ENCODE results near the gene MRPS23.

The MRPS23 gene

DNA sequence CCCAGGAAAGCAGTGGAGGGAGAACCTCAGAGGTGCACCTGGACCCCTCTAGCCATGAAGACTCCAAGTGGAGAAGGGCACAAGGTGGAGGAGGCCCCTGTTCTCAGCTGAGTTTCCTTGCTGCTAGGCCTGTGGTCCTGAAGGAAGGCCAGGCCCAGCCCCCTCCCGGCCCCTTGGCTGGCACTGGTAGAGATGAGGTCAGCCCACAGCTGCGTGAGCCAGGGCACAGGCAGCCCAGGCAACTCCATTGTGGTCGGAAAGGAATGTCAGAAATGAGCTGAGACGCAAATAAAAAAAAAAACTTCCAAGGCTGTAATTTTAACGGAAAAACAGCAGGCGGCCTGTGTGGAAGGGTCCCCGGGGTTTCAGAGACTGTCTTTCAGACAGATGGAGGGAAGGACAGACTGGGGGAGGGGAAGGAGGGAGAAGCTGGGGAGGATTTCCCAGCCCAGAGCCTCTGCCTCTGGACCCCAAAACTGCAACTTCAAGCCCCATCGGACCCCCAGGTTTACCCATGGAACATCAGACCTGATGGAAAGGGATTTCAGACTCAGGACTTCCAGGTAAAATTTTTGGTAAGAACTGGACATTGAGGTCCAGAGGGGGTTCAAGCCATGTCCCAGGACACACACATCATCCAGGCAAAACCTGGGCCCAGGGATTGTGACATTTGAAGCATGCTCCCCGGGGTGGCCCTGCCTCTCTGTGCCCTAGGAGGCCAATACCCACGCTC is 25.6 kb upstream of the MRPS23 start (continued):
- peak; percentile 76 for TF ChIP-seq ZNF423 (tag by site-specific recombination; IDR thresholded peaks at IDR 0.05)
- TF ChIP-seq, protein P1, sequence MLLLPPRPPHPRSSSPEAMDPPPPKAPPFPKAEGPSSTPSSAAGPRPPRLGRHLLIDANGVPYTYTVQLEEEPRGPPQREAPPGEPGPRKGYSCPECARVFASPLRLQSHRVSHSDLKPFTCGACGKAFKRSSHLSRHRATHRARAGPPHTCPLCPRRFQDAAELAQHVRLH (tag by site-specific recombination; IDR thresholded peaks at IDR 0.05) = no peak
- peak; percentile 89; the same call in 1 of the 2 replicates for TF ChIP-seq ZNF223 (tag by site-specific recombination; IDR thresholded peaks at IDR 0.05)
- TF ChIP-seq, protein P2, sequence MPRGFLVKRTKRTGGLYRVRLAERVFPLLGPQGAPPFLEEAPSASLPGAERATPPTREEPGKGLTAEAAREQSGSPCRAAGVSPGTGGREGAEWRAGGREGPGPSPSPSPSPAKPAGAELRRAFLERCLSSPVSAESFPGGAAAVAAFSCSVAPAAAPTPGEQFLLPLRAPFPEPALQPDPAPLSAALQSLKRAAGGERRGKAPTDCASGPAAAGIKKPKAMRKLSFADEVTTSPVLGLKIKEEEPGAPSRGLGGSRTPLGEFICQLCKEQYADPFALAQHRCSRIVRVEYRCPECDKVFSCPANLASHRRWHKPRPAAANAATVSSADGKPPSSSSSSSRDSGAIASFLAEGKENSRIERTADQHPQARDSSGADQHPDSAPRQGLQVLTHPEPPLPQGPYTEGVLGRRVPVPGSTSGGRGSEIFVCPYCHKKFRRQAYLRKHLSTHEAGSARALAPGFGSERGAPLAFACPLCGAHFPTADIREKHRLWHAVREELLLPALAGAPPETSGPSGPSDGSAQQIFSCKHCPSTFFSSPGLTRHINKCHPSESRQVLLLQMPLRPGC (tag by site-specific recombination; IDR thresholded peaks at IDR 0.05) = no peak; the same call in 1 of the 2 replicates
- TF ChIP-seq, protein P3, sequence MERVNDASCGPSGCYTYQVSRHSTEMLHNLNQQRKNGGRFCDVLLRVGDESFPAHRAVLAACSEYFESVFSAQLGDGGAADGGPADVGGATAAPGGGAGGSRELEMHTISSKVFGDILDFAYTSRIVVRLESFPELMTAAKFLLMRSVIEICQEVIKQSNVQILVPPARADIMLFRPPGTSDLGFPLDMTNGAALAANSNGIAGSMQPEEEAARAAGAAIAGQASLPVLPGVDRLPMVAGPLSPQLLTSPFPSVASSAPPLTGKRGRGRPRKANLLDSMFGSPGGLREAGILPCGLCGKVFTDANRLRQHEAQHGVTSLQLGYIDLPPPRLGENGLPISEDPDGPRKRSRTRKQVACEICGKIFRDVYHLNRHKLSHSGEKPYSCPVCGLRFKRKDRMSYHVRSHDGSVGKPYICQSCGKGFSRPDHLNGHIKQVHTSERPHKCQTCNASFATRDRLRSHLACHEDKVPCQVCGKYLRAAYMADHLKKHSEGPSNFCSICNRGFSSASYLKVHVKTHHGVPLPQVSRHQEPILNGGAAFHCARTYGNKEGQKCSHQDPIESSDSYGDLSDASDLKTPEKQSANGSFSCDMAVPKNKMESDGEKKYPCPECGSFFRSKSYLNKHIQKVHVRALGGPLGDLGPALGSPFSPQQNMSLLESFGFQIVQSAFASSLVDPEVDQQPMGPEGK (tag by site-specific recombination; IDR thresholded peaks at IDR 0.05) = peak; percentile 91
- TF ChIP-seq, protein P4, sequence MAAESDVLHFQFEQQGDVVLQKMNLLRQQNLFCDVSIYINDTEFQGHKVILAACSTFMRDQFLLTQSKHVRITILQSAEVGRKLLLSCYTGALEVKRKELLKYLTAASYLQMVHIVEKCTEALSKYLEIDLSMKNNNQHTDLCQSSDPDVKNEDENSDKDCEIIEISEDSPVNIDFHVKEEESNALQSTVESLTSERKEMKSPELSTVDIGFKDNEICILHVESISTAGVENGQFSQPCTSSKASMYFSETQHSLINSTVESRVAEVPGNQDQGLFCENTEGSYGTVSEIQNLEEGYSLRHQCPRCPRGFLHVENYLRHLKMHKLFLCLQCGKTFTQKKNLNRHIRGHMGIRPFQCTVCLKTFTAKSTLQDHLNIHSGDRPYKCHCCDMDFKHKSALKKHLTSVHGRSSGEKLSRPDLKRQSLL (tag by site-specific recombination; IDR thresholded peaks at IDR 0.05) = no peak
- no peak for TF ChIP-seq WT1 (tag by site-specific recombination; IDR thresholded peaks at IDR 0.05)
- no peak for TF ChIP-seq ZNF214 (tag by site-specific recombination; IDR thresholded peaks at IDR 0.05; ENCODE audit: borderline replicate concordance)
- no peak for TF ChIP-seq SALL2 (tag by site-specific recombination; IDR thresholded peaks at IDR 0.05; ENCODE audit: borderline replicate concordance)
- no peak for TF ChIP-seq ZNF311 (tag by site-specific recombination; IDR thresholded peaks at IDR 0.05; ENCODE audit: borderline replicate concordance)
- no peak for TF ChIP-seq ZNF510 (tag by site-specific recombination; IDR thresholded peaks at IDR 0.05; ENCODE audit: insufficient replicate concordance)
- TF ChIP-seq ZSCAN30 (tag by site-specific recombination; IDR thresholded peaks at IDR 0.05) = no peak
- TF ChIP-seq, protein P5, sequence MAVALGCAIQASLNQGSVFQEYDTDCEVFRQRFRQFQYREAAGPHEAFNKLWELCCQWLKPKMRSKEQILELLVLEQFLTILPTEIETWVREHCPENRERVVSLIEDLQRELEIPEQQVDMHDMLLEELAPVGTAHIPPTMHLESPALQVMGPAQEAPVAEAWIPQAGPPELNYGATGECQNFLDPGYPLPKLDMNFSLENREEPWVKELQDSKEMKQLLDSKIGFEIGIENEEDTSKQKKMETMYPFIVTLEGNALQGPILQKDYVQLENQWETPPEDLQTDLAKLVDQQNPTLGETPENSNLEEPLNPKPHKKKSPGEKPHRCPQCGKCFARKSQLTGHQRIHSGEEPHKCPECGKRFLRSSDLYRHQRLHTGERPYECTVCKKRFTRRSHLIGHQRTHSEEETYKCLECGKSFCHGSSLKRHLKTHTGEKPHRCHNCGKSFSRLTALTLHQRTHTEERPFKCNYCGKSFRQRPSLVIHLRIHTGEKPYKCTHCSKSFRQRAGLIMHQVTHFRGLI (tag by site-specific recombination; IDR thresholded peaks at IDR 0.05) = peak; percentile 45; the same call in 1 of the 2 replicates
- TF ChIP-seq, protein P6, sequence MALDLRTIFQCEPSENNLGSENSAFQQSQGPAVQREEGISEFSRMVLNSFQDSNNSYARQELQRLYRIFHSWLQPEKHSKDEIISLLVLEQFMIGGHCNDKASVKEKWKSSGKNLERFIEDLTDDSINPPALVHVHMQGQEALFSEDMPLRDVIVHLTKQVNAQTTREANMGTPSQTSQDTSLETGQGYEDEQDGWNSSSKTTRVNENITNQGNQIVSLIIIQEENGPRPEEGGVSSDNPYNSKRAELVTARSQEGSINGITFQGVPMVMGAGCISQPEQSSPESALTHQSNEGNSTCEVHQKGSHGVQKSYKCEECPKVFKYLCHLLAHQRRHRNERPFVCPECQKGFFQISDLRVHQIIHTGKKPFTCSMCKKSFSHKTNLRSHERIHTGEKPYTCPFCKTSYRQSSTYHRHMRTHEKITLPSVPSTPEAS (tag by site-specific recombination; IDR thresholded peaks at IDR 0.05) = no peak
- TF ChIP-seq TRIM28 (IDR thresholded peaks at IDR 0.05; ENCODE audit: borderline replicate concordance, low read length) = no peak
- TF ChIP-seq ZFP37 (tag by site-specific recombination; IDR thresholded peaks at IDR 0.05) = no peak
- TF ChIP-seq, protein P7, sequence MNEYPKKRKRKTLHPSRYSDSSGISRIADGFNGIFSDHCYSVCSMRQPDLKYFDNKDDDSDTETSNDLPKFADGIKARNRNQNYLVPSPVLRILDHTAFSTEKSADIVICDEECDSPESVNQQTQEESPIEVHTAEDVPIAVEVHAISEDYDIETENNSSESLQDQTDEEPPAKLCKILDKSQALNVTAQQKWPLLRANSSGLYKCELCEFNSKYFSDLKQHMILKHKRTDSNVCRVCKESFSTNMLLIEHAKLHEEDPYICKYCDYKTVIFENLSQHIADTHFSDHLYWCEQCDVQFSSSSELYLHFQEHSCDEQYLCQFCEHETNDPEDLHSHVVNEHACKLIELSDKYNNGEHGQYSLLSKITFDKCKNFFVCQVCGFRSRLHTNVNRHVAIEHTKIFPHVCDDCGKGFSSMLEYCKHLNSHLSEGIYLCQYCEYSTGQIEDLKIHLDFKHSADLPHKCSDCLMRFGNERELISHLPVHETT (tag by site-specific recombination; IDR thresholded peaks at IDR 0.05) = peak; percentile 70; the same call in 1 of the 2 replicates
- TF ChIP-seq FEZF1 (tag by site-specific recombination; IDR thresholded peaks at IDR 0.05) = peak; percentile 74
- TF ChIP-seq ZNF701 (tag by site-specific recombination; IDR thresholded peaks at IDR 0.05) = no peak
- TF ChIP-seq ZNF660 (tag by site-specific recombination; IDR thresholded peaks at IDR 0.05) = peak; percentile 79
- TF ChIP-seq BCL11A (tag by site-specific recombination; IDR thresholded peaks at IDR 0.05; ENCODE audit: low read depth) = no peak
